OCI-LY1 (cell line): ENCODE measurements around the gene SH3BGRL3.

Experiments
- H2AFZ ChIP-seq: fragments of 200-600 bp; sonication (generic), shearing (Covaris generic); 2 replicates; pipeline ENCODE4 v1.6.0; 2014; ENCODE audit warnings: antibody characterized with exemption, mild to moderate bottlenecking, low read length
- H3F3A ChIP-seq: fragments of 200-600 bp; sonication (generic), shearing (Covaris generic); 2 replicates; pipeline ENCODE4 v1.6.0; 2014; ENCODE audit warnings: mild to moderate bottlenecking, antibody characterized with exemption, low read length, moderate library complexity; ENCODE audit not compliant: insufficient read depth
- H3K27ac ChIP-seq: fragments of 200-600 bp; sonication (generic); 2 replicates; pipeline ENCODE4 v1.5.1; 2014; ENCODE audit warnings: low read length, mixed run types, mild to moderate bottlenecking, low read depth; ENCODE audit not compliant: poor library complexity, severe bottlenecking
- H3K27me3 ChIP-seq: fragments of 200-600 bp; sonication (generic); 2 replicates; pipeline ENCODE4 v1.6.0; 2014; ENCODE audit warnings: antibody characterized with exemption, mild to moderate bottlenecking, low read length, moderate library complexity; ENCODE audit not compliant: insufficient read depth
- H3K36me3 ChIP-seq: fragments of 200-600 bp; sonication (generic); 2 replicates; pipeline ENCODE4 v1.6.1; 2014; ENCODE audit warnings: mild to moderate bottlenecking, antibody characterized with exemption, low read length, moderate library complexity, mixed read lengths; ENCODE audit not compliant: insufficient read depth
- H3K4me1 ChIP-seq: fragments of 200-600 bp; sonication (generic); 2 replicates; pipeline ENCODE4 v1.5.1; 2014; ENCODE audit warnings: mild to moderate bottlenecking, low read length, moderate library complexity; ENCODE audit not compliant: insufficient read depth, severe bottlenecking
- H3K4me2 ChIP-seq: fragments of 200-600 bp; sonication (generic), shearing (Covaris generic); 2 replicates; pipeline ENCODE4 v1.6.1; 2014; ENCODE audit warnings: low read length
- H3K4me3 ChIP-seq: fragments of 200-600 bp; sonication (generic); 2 replicates; pipeline ENCODE4 v1.5.1; 2014; ENCODE audit warnings: low read length, low read depth, mild to moderate bottlenecking, mixed read lengths; ENCODE audit not compliant: poor library complexity, severe bottlenecking
- H3K79me2 ChIP-seq: fragments of 200-600 bp; shearing (Covaris generic); 2 replicates; pipeline ENCODE4 v1.6.1; 2016; ENCODE audit warnings: mixed run types, low read length, mixed read lengths; ENCODE audit not compliant: insufficient read depth
- H3K9ac ChIP-seq: fragments of 200-600 bp; sonication (generic), shearing (Covaris generic); 2 replicates; pipeline ENCODE4 v1.6.1; 2014; ENCODE audit warnings: mild to moderate bottlenecking, low read length, mixed read lengths
- H3K9me2 ChIP-seq: fragments of 200-600 bp; sonication (generic), shearing (Covaris generic); 2 replicates; pipeline ENCODE4 v1.6.1; 2014; ENCODE audit warnings: low read depth, mild to moderate bottlenecking, low read length, mixed read lengths
- H3K9me3 ChIP-seq: fragments of 200-600 bp; shearing (Covaris generic); 2 replicates; pipeline ENCODE4 v1.6.1; 2014; ENCODE audit warnings: low read length, mixed read lengths
- H4K20me1 ChIP-seq: fragments of 200-600 bp; sonication (generic), shearing (Covaris generic); 2 replicates; pipeline ENCODE4 v1.6.0; 2016; ENCODE audit warnings: mild to moderate bottlenecking, low read length; ENCODE audit not compliant: insufficient read depth
- EZH2 ChIP-seq: fragments of 200-600 bp; sonication (generic), shearing (Covaris generic); IDR thresholded peaks from 2 replicates; pipeline ENCODE4 v1.8.0; 2017; ENCODE audit warnings: borderline replicate concordance, mixed run types, mild to moderate bottlenecking, antibody characterized with exemption, low read length, moderate library complexity, mixed read lengths
- TF ChIP-seq, protein P1 (sequence below): fragments of 200-600 bp; sonication (generic), shearing (Covaris generic); IDR thresholded peaks from 2 replicates; pipeline ENCODE4 v1.5.1; 2017; ENCODE audit warnings: mild to moderate bottlenecking, antibody characterized with exemption, low read length, moderate library complexity, mixed read lengths

Gene SH3BGRL3

GRCh38 chr1:26322042-26322331 is 42.1 kb downstream of the SH3BGRL3 start:
- Histone ChIP-seq H3K79me2 (peaks cover 16% of the 10 kb centered on the region), H3K9ac (peak overlapping the region; percentile 36; the same call in 1 of the 2 replicates), H3K9me3 (no peaks in the 10 kb centered on the region), H3F3A (no peaks in the 10 kb centered on the region; the same call in 1 of the 2 replicates), H3K36me3 (peaks cover 49% of the 10 kb centered on the region), H3K4me1 (peaks cover 42% of the 10 kb centered on the region), H3K27me3 (no peaks in the 10 kb centered on the region), H2AFZ (no peak overlapping the region), H3K9me2 (no peaks in the 10 kb centered on the region), H4K20me1 (no peaks in the 10 kb centered on the region), H3K4me2 (no peak overlapping the region; the same call in 1 of the 2 replicates), H3K27ac (peak overlapping the region; percentile 9), H3K4me3 (no peak overlapping the region)
- no peak for TF ChIP-seq EZH2
- TF ChIP-seq, protein P1, sequence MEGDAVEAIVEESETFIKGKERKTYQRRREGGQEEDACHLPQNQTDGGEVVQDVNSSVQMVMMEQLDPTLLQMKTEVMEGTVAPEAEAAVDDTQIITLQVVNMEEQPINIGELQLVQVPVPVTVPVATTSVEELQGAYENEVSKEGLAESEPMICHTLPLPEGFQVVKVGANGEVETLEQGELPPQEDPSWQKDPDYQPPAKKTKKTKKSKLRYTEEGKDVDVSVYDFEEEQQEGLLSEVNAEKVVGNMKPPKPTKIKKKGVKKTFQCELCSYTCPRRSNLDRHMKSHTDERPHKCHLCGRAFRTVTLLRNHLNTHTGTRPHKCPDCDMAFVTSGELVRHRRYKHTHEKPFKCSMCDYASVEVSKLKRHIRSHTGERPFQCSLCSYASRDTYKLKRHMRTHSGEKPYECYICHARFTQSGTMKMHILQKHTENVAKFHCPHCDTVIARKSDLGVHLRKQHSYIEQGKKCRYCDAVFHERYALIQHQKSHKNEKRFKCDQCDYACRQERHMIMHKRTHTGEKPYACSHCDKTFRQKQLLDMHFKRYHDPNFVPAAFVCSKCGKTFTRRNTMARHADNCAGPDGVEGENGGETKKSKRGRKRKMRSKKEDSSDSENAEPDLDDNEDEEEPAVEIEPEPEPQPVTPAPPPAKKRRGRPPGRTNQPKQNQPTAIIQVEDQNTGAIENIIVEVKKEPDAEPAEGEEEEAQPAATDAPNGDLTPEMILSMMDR, result no peak

- no peak overlapping the region for H3K4me2 ChIP-seq
- H2AFZ ChIP-seq, result no peak overlapping the region
- no peaks in the 10 kb centered on the region for H3K9me2 ChIP-seq
- no peaks in the 10 kb centered on the region for H3K9me3 ChIP-seq
- peaks cover 44% of the 10 kb centered on the region for H3K36me3 ChIP-seq
- peak overlapping the region; percentile 16 for H3K27ac ChIP-seq
- H4K20me1 ChIP-seq, result no peaks in the 10 kb centered on the region
- peaks cover 48% of the 10 kb centered on the region for H3K4me1 ChIP-seq
- peaks cover 3% of the 10 kb centered on the region; the same call in 1 of the 2 replicates for H3K79me2 ChIP-seq
- H3F3A ChIP-seq, result no peaks in the 10 kb centered on the region; the same call in 1 of the 2 replicates
- H3K4me3 ChIP-seq, result no peak overlapping the region
- H3K27me3 ChIP-seq, result no peaks in the 10 kb centered on the region
- TF ChIP-seq, protein P1, result no peak
- no peak for TF ChIP-seq EZH2
- H3K9ac ChIP-seq, result no peak overlapping the region
Measured at GRCh38 chr1:26323382-26323781, 43.5 kb downstream of the SH3BGRL3 start.

DNA sequence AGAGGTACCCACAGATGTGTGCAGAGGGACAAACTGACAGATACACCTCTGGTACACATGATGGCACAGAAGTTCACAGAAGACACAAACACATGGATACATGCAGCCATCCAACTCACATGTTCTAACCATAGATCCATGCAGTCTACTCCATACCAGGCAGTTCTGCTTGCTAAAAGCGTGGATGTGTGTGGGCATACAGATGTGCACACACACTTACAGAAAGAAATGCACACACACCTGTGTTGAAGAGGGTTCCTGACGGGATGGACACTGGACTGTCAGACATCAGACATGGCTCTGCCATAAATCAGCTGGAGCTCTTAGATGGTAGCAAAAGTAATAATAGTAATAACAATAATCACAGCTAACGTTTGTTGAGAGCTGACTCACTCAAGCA is 44.7 kb downstream of the SH3BGRL3 start:
- Histone ChIP-seq H3K27me3 (no peaks in the 10 kb centered on the region), H4K20me1 (no peaks in the 10 kb centered on the region), H3K79me2 (no peaks in the 10 kb centered on the region), H3K9me2 (no peaks in the 10 kb centered on the region), H3K4me2 (no peak overlapping the region), H3K9me3 (no peaks in the 10 kb centered on the region), H2AFZ (no peak overlapping the region), H3K9ac (no peak overlapping the region), H3K27ac (no peak overlapping the region), H3K36me3 (peaks cover 39% of the 10 kb centered on the region), H3F3A (no peaks in the 10 kb centered on the region; the same call in 1 of the 2 replicates), H3K4me1 (peaks cover 42% of the 10 kb centered on the region), H3K4me3 (no peak overlapping the region)
- TF ChIP-seq, protein P1, result no peak
- no peak for TF ChIP-seq EZH2
